GM21381 (cell line): ENCODE results near the gene CREBL2.
"Not testable (repeated sequence)": the region's sequence is repeated elsewhere in the genome, so short reads cannot be mapped to it uniquely, and the experiment has no call there.

ENCODE experiments used
- ATAC-seq: cut with Tn5 transposase; IDR thresholded peaks from one replicate; pipeline ENCODE4 v1.9.1; 2021; ENCODE audit warnings: mild to moderate bottlenecking, moderate library complexity; ENCODE audit not compliant: unreplicated experiment

Gene CREBL2

GRCh38 chr12:12630850-12631249 is 19.2 kb downstream of the CREBL2 start:
- no peak for ATAC-seq

- ATAC-seq = no peak
These were observed 24.0 kb downstream of the CREBL2 start for GRCh38 chr12:12635651-12636050.

GRCh38 chr12:12636641-12637040 is 25.0 kb downstream of the CREBL2 start:
- no peak for ATAC-seq

- not testable (repeated sequence) for ATAC-seq
These were observed 28.3 kb downstream of the CREBL2 start for GRCh38 chr12:12639995-12640394.

GRCh38 chr12:12641650-12642049 is 30.0 kb downstream of the CREBL2 start:
- no peak for ATAC-seq

GRCh38 chr12:12642916-12643315 is 31.2 kb downstream of the CREBL2 start:
- ATAC-seq = no peak

GRCh38 chr12:12645485-12645884 is 33.8 kb downstream of the CREBL2 start:
- ATAC-seq = peak; percentile 61

- peak; percentile 64 for ATAC-seq
These were observed 34.3 kb downstream of the CREBL2 start for GRCh38 chr12:12645968-12646367.

- ATAC-seq = no peak
These were observed 34.9 kb downstream of the CREBL2 start for GRCh38 chr12:12646483-12647072.

- no peak for ATAC-seq
These were observed 36.6 kb downstream of the CREBL2 start for GRCh38 chr12:12648284-12648683.

- no peak for ATAC-seq
These were observed 37.4 kb downstream of the CREBL2 start for GRCh38 chr12:12648951-12649650.

GRCh38 chr12:12651752-12652151 is 40.1 kb downstream of the CREBL2 start:
- no peak for ATAC-seq

- ATAC-seq = not testable (repeated sequence)
These were observed 41.0 kb downstream of the CREBL2 start for GRCh38 chr12:12652704-12653103.

GRCh38 chr12:12653922-12654321 is 42.2 kb downstream of the CREBL2 start:
- no peak for ATAC-seq

GRCh38 chr12:12654691-12655460 is 43.2 kb downstream of the CREBL2 start:
- ATAC-seq = no peak

GRCh38 chr12:12660201-12660600 is 48.5 kb downstream of the CREBL2 start:
- no peak for ATAC-seq

GRCh38 chr12:12661086-12661856 is 49.6 kb downstream of the CREBL2 start:
- ATAC-seq = no peak

GRCh38 chr12:12663644-12664294 is 52.1 kb downstream of the CREBL2 start:
- ATAC-seq = no peak

- ATAC-seq = no peak
These were observed 53.5 kb downstream of the CREBL2 start for GRCh38 chr12:12665194-12665593.

- no peak for ATAC-seq
These were observed 56.3 kb downstream of the CREBL2 start for GRCh38 chr12:12668005-12668404.

- ATAC-seq = no peak
These were observed 57.3 kb downstream of the CREBL2 start for GRCh38 chr12:12669020-12669419.
